Osteoblast (primary cell): ENCODE data around the gene SIAE. TPM values are rescaled to one million over a fixed set of nuclear protein-coding genes. Genes with fewer than 3 reads are reported as not detected.

Experiments used
- DNase-seq: peaks from one replicate; pipeline ENCODE4 v3.0.0; 2011; ENCODE audit warnings: low spot score, mixed read lengths; ENCODE audit not compliant: insufficient read length; ENCODE audit errors: missing footprints
- H2AFZ ChIP-seq: 2 replicates; pipeline ENCODE4 v1.6.0; 2011; ENCODE audit warnings: mild to moderate bottlenecking, low read length
- H3K27ac ChIP-seq: 2 replicates; pipeline ENCODE4 v1.5.1; 2011; ENCODE audit warnings: mild to moderate bottlenecking, low read depth, low read length, moderate library complexity
- H3K27me3 ChIP-seq: 2 replicates; pipeline ENCODE4 v1.6.0; 2012; ENCODE audit warnings: mild to moderate bottlenecking, control low read depth, inconsistent platforms, low read length, moderate library complexity; ENCODE audit not compliant: insufficient read depth
- H3K36me3 ChIP-seq: 2 replicates; pipeline ENCODE4 v1.5.1; 2011; ENCODE audit warnings: mild to moderate bottlenecking, low read length, control low read depth, moderate library complexity; ENCODE audit not compliant: insufficient read depth
- H3K4me1 ChIP-seq: 2 replicates; pipeline ENCODE4 v1.5.1; 2011; ENCODE audit warnings: mild to moderate bottlenecking, low read length, control low read depth, moderate library complexity; ENCODE audit not compliant: insufficient read depth
- H3K4me2 ChIP-seq: 2 replicates; pipeline ENCODE4 v1.6.0; 2011; ENCODE audit warnings: mild to moderate bottlenecking, low read length; ENCODE audit not compliant: insufficient read depth
- H3K4me3 ChIP-seq: fragments of 200-600 bp; sonication (generic); 3 replicates; pipeline ENCODE4 v1.5.1; 2012; ENCODE audit warnings: mild to moderate bottlenecking, low read length, inconsistent platforms; ENCODE audit not compliant: insufficient read depth
- H3K79me2 ChIP-seq: 2 replicates; pipeline ENCODE4 v1.6.0; 2012; ENCODE audit warnings: mild to moderate bottlenecking, low read length, control low read depth, inconsistent platforms; ENCODE audit not compliant: insufficient read depth
- H3K9me3 ChIP-seq: 2 replicates; pipeline ENCODE4 v1.5.1; 2011; ENCODE audit warnings: low read depth, low read length, control low read depth
- H4K20me1 ChIP-seq: 2 replicates; pipeline ENCODE4 v1.6.0; 2012; ENCODE audit warnings: mild to moderate bottlenecking, low read length, control low read depth; ENCODE audit not compliant: insufficient read depth
- total RNA-seq: library from RNA; depleted of rRNA; stranded (reverse); fragments of >200 nt; gene quantifications from 2 replicates; pipeline ENCODE4 v1.2.3, GENCODE V29; 2012
- TF ChIP-seq, protein P1 (sequence below): IDR thresholded peaks from 2 replicates; pipeline ENCODE4 v1.5.1; 2011; ENCODE audit warnings: mild to moderate bottlenecking, low read depth, low read length, moderate library complexity; ENCODE audit errors: extremely low read depth

Gene SIAE
- total RNA-seq, 1 donor: 10.5 TPM

GRCh38 chr11:124623861-124624525 lies 49.5 kb downstream of the SIAE start:
- peak; percentile 81 for DNase-seq
- H3K4me3 ChIP-seq: peak overlapping the region; percentile 88
- peak overlapping the region; percentile 96 for H3K4me2 ChIP-seq
- peaks cover 11% of the 10 kb centered on the region for H3K27me3 ChIP-seq
- peaks cover 46% of the 10 kb centered on the region for H3K79me2 ChIP-seq
- H2AFZ ChIP-seq: no peak overlapping the region
- H3K36me3 ChIP-seq: peaks cover 39% of the 10 kb centered on the region
- peaks cover 18% of the 10 kb centered on the region for H3K4me1 ChIP-seq
- H3K9me3 ChIP-seq: no peaks in the 10 kb centered on the region
- TF ChIP-seq, protein P1, sequence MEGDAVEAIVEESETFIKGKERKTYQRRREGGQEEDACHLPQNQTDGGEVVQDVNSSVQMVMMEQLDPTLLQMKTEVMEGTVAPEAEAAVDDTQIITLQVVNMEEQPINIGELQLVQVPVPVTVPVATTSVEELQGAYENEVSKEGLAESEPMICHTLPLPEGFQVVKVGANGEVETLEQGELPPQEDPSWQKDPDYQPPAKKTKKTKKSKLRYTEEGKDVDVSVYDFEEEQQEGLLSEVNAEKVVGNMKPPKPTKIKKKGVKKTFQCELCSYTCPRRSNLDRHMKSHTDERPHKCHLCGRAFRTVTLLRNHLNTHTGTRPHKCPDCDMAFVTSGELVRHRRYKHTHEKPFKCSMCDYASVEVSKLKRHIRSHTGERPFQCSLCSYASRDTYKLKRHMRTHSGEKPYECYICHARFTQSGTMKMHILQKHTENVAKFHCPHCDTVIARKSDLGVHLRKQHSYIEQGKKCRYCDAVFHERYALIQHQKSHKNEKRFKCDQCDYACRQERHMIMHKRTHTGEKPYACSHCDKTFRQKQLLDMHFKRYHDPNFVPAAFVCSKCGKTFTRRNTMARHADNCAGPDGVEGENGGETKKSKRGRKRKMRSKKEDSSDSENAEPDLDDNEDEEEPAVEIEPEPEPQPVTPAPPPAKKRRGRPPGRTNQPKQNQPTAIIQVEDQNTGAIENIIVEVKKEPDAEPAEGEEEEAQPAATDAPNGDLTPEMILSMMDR: no peak
- peak overlapping the region; percentile 90 for H3K27ac ChIP-seq
- H4K20me1 ChIP-seq: peaks cover 21% of the 10 kb centered on the region

- Histone ChIP-seq H3K4me1 (peaks cover 18% of the 10 kb centered on the region), H3K4me3 (peak within 1 kb of the TSS; percentile 88), H3K27me3 (peaks cover 11% of the 10 kb centered on the region), H4K20me1 (peaks cover 21% of the 10 kb centered on the region), H3K27ac (peak within 1 kb of the TSS; percentile 90), H3K9me3 (no peaks in the 10 kb centered on the region), H3K4me2 (peak within 1 kb of the TSS; percentile 96), H3K36me3 (peaks cover 34% of the 10 kb centered on the region), H2AFZ (peak within 1 kb of the TSS; percentile 99), H3K79me2 (peaks cover 46% of the 10 kb centered on the region)
- TF ChIP-seq, protein P1: no peak
- peak; percentile 90 for DNase-seq
These were observed 50.7 kb downstream of the SIAE start, which contains the start of gene TBRG1 for GRCh38 chr11:124622531-124623451. Gene TBRG1 (plus strand): TSS chr11:124622864. CDS start chr11:124623084, 220 bp downstream.

DNA sequence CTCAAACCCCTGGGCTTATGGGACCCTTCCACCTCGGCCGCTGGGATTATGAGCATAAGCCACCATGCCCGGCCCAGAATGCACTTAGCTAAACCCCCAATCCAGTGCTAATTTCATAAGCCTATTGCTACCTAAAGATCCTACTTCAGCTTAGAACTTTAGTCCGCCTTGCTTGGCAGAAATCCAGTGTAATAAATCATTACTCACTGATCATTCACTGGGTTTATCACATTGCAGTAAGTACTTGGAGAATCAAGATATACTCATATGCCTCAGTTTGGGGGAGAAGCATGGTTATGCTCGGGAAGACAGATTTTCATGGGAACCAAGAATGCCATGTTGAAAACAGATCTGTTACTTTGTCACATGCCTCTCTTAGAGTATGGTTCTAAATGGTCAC lies 54.7 kb downstream of the SIAE start:
- TF ChIP-seq, protein P1: no peak
- peaks cover 11% of the 10 kb centered on the region for H3K79me2 ChIP-seq
- H4K20me1 ChIP-seq: peaks cover under 1% of the 10 kb centered on the region
- peaks cover 11% of the 10 kb centered on the region for H3K27me3 ChIP-seq
- H2AFZ ChIP-seq: no peak overlapping the region
- H3K36me3 ChIP-seq: no peaks in the 10 kb centered on the region
- peaks cover 11% of the 10 kb centered on the region for H3K4me1 ChIP-seq
- DNase-seq: no peak
- no peak overlapping the region for H3K4me2 ChIP-seq
- H3K27ac ChIP-seq: no peak overlapping the region
- H3K9me3 ChIP-seq: no peaks in the 10 kb centered on the region
- no peak overlapping the region for H3K4me3 ChIP-seq
